Effector CD4-positive, alpha-beta T cell (primary cell): ENCODE results near the gene MED27.
"Not testable (repeated sequence)": the region's sequence is repeated elsewhere in the genome, so short reads cannot be mapped to it uniquely, and the experiment has no call there.

Experiments
- DNase-seq: peaks from one replicate; pipeline ENCODE4 v3.0.0-alpha.2; 2020

The MED27 gene

DNA sequence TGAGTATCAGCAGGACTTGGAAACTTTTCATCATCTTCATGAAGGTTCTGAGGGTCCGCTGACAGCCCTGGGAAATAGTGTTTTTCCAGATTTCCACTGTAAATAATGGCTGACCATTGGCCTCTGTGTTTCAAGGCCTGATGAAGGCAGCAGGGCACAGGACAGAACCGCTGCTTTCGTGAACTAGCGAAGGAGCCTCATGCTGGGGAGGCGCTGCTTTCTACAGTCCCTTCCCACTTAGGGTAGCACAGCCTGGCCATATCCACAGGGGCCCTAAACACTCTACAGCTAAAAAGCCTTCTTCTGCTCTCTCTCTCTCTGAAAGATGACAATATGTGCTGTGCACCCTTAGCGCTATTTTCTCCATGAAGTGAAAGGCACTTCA lies 118.2 kb downstream of the MED27 start:
- no peak for DNase-seq

DNA sequence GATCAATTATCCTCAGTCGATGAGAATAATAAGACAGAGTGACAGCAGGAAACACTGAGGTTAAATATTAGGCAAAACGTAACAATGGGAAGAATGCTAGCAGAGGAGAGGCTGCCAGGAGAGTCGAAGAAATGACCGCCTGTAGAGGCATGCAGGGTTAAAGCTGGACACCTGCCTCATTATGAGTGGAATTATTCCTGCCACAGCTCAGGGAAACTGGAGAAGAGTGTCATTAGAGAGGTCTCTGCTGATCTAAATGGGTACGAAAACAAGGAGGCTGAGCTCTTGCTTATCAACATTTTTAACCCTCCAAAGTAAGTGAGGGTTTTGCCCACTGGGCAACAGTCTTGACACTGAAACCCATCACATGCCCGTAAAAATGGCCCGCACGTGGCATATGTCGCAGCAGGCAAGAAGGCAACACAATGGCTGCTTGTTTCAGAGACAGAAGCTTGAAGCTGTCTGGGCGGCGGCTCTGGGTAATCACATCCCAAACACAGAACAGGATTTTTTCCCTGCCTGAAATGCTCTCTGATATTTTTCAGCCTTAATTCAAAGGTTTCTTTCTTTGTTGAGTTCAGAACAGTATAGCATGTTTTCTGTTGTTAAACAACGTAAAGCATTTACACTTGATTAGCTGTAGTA lies 118.7 kb downstream of the MED27 start:
- no peak for DNase-seq

GRCh38 chr9:131960311-131960710 lies 119.4 kb downstream of the MED27 start:
- no peak for DNase-seq

GRCh38 chr9:131959887-131960286 lies 119.8 kb downstream of the MED27 start:
- no peak for DNase-seq

DNA sequence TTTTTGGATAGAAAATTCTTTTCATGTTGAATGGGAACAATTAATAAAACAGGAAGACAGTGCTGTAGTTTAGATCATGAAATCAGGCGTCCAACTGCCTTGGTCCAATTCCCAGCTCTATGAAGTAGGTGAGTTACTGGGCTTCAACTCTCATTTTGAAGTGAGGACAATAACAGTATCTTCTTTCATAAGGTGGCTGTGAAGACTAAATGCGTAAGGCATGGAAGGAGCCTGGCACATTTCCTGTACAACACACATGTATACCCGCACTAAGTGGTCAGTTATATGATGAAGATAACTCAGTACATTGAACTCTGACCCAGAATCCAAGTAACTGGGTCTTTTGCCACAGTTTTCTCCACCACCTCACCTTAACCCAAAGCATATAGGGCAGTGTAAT lies 120.6 kb downstream of the MED27 start:
- DNase-seq, result no peak

DNA sequence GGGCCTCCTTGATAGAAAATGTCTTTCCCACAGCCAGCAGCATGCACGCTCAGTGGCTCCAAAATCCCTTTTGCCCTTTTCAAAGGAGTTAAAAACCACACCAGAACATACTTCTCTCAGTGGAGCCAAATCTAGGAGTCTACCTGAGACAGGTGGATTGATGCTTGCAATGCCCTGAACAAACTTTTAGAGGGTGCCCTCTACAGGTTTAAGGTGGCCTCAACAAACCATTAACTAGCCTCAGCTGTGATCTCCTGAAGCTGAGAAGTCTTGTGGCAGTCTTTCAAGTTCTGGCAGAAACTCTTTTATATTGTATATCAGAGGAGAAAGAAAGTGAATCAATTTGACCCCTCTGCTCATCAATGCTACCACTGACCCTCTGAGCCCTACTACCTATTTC lies 125.4 kb downstream of the MED27 start:
- DNase-seq, result no peak

GRCh38 chr9:131951905-131952304 lies 127.8 kb downstream of the MED27 start:
- no peak for DNase-seq

- no peak for DNase-seq
Observed at GRCh38 chr9:131951155-131951554, 128.5 kb downstream of the MED27 start.

DNA sequence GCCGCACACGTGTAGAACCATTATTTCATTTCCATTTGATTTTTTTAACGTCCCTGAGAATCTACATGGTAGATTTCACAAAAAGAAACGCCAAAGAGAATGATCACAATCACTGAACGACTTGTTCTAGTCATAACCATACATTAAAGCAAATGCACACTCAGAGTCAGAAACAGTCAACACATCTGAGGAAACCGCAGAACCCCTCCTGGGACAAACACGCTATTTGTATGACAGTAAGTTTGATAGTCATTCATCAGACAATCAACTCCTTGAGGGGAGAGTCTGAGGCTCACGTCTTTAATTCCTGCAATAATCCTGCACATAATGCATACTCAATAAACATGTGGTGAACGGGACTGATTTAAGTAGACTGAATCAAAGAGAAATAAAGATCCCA lies 129.2 kb downstream of the MED27 start:
- no peak for DNase-seq

- no peak for DNase-seq
Observed at GRCh38 chr9:131946180-131946579, 133.5 kb downstream of the MED27 start.

DNA sequence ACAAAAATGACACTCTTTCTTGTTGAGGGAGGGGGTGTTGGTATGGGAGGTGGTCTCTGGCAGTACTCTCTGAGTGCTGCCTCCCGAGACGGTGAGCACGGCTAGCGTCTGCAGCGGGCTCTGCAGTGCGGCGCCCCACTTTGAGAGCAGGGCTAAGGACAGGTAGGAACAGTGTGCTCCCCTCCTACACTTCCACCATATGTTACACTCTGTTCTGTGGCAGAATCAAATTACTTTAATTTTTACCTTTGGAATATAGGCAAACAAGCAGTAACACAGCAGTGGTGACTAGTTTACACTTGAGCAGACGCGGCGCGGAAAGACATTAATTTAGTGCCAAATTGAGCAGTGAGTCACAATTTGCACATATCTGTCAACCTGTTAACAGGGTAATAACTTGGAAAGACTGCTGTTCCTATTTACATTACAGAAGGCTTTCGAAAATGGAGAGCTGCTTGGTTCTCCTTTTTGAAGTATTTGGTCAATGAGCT lies 136.3 kb downstream of the MED27 start:
- DNase-seq, result no peak

DNA sequence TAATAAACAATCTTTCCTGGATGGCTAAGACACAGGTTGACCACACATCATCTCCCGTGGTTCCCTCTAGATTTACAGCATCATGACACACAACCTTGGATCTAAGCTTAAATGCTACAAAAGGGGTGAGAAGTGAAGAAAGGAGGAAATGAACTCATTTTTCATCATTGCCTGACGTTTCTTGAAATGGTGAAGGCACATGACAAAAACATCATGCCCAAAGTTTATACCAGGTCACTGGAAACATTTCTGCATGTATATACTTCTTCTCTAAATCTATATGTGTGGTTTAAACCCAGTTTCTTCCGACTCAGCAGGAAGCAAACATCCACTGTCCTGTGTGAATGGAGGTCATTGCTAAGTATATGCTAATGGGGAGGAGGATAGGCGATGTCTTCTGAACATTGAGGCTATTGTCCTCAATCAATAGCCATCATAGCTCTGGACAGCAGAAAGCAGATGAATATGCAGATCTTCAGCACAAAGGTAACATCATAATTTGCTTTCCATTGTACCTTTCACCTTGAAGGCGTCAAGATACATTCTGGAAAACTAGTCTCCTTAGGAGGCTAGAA lies 137.4 kb downstream of the MED27 start:
- no peak for DNase-seq

GRCh38 chr9:131937451-131937850 lies 142.2 kb downstream of the MED27 start:
- no peak for DNase-seq

- DNase-seq, result no peak
Observed at GRCh38 chr9:131936929-131937328, 142.7 kb downstream of the MED27 start.

GRCh38 chr9:131934673-131935072 lies 145.0 kb downstream of the MED27 start:
- DNase-seq, result no peak

GRCh38 chr9:131927091-131927490 lies 152.6 kb downstream of the MED27 start:
- no peak for DNase-seq

GRCh38 chr9:131926360-131926922 lies 153.2 kb downstream of the MED27 start:
- no peak for DNase-seq

GRCh38 chr9:131925677-131926177 lies 153.9 kb downstream of the MED27 start:
- DNase-seq, result no peak

DNA sequence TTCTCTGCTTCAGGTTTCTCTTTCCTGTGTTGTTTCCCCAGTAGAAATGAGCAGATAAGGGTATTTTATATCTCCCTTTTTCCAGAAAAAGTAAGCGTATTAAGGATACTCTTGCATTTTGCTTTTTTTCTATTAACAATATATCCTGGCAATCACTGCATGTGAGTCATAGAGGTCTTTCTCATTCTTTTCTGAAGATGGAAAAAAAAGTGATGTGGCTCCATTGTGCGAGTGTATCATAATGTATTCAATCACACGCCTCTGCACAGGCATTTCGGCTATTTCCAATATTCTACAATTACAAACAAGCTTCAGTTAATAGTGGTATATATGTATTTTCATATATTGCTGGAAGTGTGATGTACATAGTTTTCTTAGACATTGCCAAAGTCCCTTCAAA lies 155.9 kb downstream of the MED27 start:
- no peak for DNase-seq

DNA sequence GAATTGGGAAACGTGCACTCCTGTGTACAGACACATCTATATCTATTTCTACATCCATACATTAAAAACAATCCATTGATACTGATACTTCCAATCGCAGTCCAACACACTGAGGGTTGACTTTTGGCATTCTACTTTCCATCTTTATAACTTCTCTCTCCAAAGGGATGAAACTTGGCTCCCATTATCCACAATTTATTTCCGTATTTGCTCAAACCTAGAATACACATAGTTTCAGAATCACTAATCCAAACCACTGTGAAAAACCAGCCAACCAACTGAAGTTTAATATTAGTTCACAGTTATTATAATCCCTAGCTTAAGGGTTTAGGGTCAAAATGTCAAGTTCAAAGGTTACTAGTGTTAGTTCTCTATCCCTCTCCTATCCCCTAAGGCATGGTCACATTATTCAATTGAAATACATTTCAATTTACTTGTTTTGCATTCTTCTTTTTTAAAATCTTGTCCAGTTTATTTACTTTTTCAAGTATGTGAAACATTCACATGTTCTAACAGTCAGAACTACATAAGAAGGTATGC lies 156.5 kb downstream of the MED27 start:
- DNase-seq, result no peak

GRCh38 chr9:131921635-131922034 lies 158.0 kb downstream of the MED27 start:
- DNase-seq, result not testable (repeated sequence)

- no peak for DNase-seq
Observed at GRCh38 chr9:131919216-131919615, 160.5 kb downstream of the MED27 start.

GRCh38 chr9:131918481-131918880 lies 161.2 kb downstream of the MED27 start:
- no peak for DNase-seq

DNA sequence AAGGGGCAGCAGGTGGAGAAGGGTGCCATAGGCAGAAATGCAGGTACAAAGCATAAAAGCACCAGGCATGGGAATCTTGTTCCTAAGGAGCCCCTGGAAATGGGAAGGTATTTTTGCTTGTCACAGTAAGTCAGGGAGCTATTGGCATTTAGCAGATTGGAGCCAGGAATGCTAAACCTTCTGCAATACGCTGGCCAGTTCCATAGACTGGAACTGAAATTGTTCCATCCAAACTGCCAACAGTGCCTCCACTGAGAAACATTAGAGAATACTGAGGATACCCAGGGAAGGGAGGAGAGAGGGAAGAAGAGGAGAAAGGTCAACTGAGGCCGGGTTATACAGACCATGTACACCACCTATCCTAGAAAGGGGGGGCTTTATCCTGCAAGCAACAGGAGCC lies 162.7 kb downstream of the MED27 start:
- DNase-seq, result no peak
